IMR-90 (cell line): Measurements from ENCODE around the gene RBMS2. TPM values are rescaled to one million over a fixed set of nuclear protein-coding genes. Genes with fewer than 3 reads are reported as not detected.

ENCODE experiments used
- ATAC-seq: fragments of 200-7000 bp; cut with Tn5 transposase; 2 replicates; pipeline ENCODE4 v1.9.1; 2020; ENCODE audit warnings: low read depth, mild to moderate bottlenecking, moderate library complexity
- BruUV-seq: library from RNA; stranded (reverse); fragments of 400-500 nt; replicated peaks from 2 replicates; lab custom pipeline; 2021; lab: Mats Ljungman, UMichigan
- CTCF ChIA-PET: fragments of 300-600 bp; formaldehyde crosslinking; extraction: SDS; loops from one replicate; lab custom pipeline; 2021; ENCODE audit warnings: antibody characterized with exemption; lab: Yijun Ruan, JAX
- POLR2A ChIA-PET: fragments of 300-600 bp; sonication (Branson Sonifier 250); formaldehyde crosslinking; loops from one replicate; lab custom pipeline; 2022; ENCODE audit warnings: antibody characterized with exemption; ENCODE audit not compliant: unreplicated experiment; lab: Charles Lee
- DNase-seq: peaks from one replicate; pipeline ENCODE4 v3.0.0; 2013
- H2AFZ ChIP-seq: replicated peaks from 2 replicates; pipeline ENCODE3; 2013; ENCODE audit warnings: low read length, mild to moderate bottlenecking; ENCODE audit not compliant: poor library complexity
- H2AK5ac ChIP-seq: 2 replicates; pipeline ENCODE4 v1.6.1; 2013; ENCODE audit warnings: low read depth, low read length, inconsistent platforms
- H2AK9ac ChIP-seq: replicated peaks from 2 replicates; pipeline ENCODE3; 2013; ENCODE audit warnings: mild to moderate bottlenecking, low read depth, low read length, moderate library complexity; ENCODE audit not compliant: poor library complexity
- H2BK120ac ChIP-seq: 2 replicates; pipeline ENCODE4 v1.6.1; 2013; ENCODE audit warnings: low read depth, low read length, inconsistent platforms
- H2BK15ac ChIP-seq: 3 replicates; pipeline ENCODE4 v1.6.1; 2013; ENCODE audit warnings: low read depth, low read length, inconsistent platforms
- H2BK20ac ChIP-seq: 2 replicates; pipeline ENCODE4 v1.6.1; 2013; ENCODE audit warnings: low read depth, mild to moderate bottlenecking, inconsistent platforms, low read length, moderate library complexity
- H2BK5ac ChIP-seq: 2 replicates; pipeline ENCODE4 v1.6.1; 2013; ENCODE audit warnings: mild to moderate bottlenecking, low read depth, low read length, inconsistent platforms; ENCODE audit not compliant: poor library complexity, severe bottlenecking
- H3K14ac ChIP-seq: replicated peaks from 2 replicates; pipeline ENCODE4 v1.6.1; 2013; ENCODE audit warnings: low read depth, low read length, inconsistent platforms
- H3K18ac ChIP-seq: 2 replicates; pipeline ENCODE4 v1.6.1; 2013; ENCODE audit warnings: low read depth, low read length, control low read depth
- H3K23ac ChIP-seq: 2 replicates; pipeline ENCODE4 v1.6.1; 2013; ENCODE audit warnings: low read depth, low read length, inconsistent platforms
- H3K27ac ChIP-seq: 2 replicates; pipeline ENCODE4 v1.5.1; 2013; ENCODE audit warnings: mild to moderate bottlenecking, control low read depth, low read length; ENCODE audit not compliant: insufficient read depth
- H3K27me3 ChIP-seq: 2 replicates; pipeline ENCODE4 v1.6.1; 2013; ENCODE audit warnings: low read length; ENCODE audit not compliant: control insufficient read depth, insufficient read depth
- H3K36me3 ChIP-seq: 2 replicates; pipeline ENCODE4 v1.6.1; 2013; ENCODE audit warnings: low read length, mixed read lengths; ENCODE audit not compliant: control insufficient read depth, insufficient read depth
- H3K4ac ChIP-seq: 2 replicates; pipeline ENCODE4 v1.6.1; 2013; ENCODE audit warnings: low read depth, low read length, inconsistent platforms
- H3K4me1 ChIP-seq: 2 replicates; pipeline ENCODE4 v1.6.1; 2013; ENCODE audit warnings: low read length, mixed read lengths; ENCODE audit not compliant: control insufficient read depth, insufficient read depth
- H3K4me2 ChIP-seq: 2 replicates; pipeline ENCODE4 v1.6.1; 2013; ENCODE audit warnings: low read depth, mild to moderate bottlenecking, control low read depth, low read length, moderate library complexity
- H3K4me3 ChIP-seq: 2 replicates; pipeline ENCODE4 v1.5.1; 2013; ENCODE audit warnings: low read depth, mild to moderate bottlenecking, control low read depth, low read length, moderate library complexity; ENCODE audit not compliant: insufficient read depth
- H3K56ac ChIP-seq: 2 replicates; pipeline ENCODE4 v1.6.1; 2013; ENCODE audit warnings: low read length, inconsistent platforms; ENCODE audit not compliant: insufficient read depth; ENCODE audit errors: extremely low read depth
- H3K79me1 ChIP-seq, 2 experiments: 2 replicates each; pipeline ENCODE4 v1.6.1; 2013; ENCODE audit warnings: low read length in 2 of 2, inconsistent platforms in 1 of 2, low read depth in 1 of 2
- H3K9ac ChIP-seq: 2 replicates; pipeline ENCODE4 v1.6.1; 2013; ENCODE audit warnings: low read depth, low read length, control low read depth
- H3K9me1 ChIP-seq: 2 replicates; pipeline ENCODE4 v1.6.1; 2013; ENCODE audit warnings: low read length, inconsistent platforms; ENCODE audit not compliant: insufficient read depth
- H3K9me3 ChIP-seq: 2 replicates; pipeline ENCODE4 v1.6.1; 2013; ENCODE audit warnings: low read length; ENCODE audit not compliant: control insufficient read depth, insufficient read depth
- H4K20me1 ChIP-seq: 2 replicates; pipeline ENCODE4 v1.6.1; 2013; ENCODE audit warnings: low read length, inconsistent platforms; ENCODE audit not compliant: insufficient read depth
- H4K5ac ChIP-seq: 2 replicates; pipeline ENCODE4 v1.6.1; 2013; ENCODE audit warnings: mild to moderate bottlenecking, low read depth, low read length, control low read depth
- H4K8ac ChIP-seq, 2 experiments: 2 replicates each; pipeline ENCODE4 v1.6.1; 2013; ENCODE audit warnings: low read depth in 2 of 2, low read length in 2 of 2, control low read depth in 1 of 2, inconsistent platforms in 1 of 2
- H4K91ac ChIP-seq: 2 replicates; pipeline ENCODE4 v1.6.1; 2013; ENCODE audit warnings: low read depth, low read length, inconsistent platforms; ENCODE audit not compliant: insufficient read depth
- BHLHE40 ChIP-seq: fragments of 150-350 bp; IDR thresholded peaks from 2 replicates; pipeline ENCODE4 v1.6.1; 2016; ENCODE audit warnings: mild to moderate bottlenecking, low read depth, low read length
- CEBPB ChIP-seq: IDR thresholded peaks from 2 replicates; pipeline ENCODE4 v1.6.1; 2012; ENCODE audit warnings: low read depth, low read length, improper control_type of control experiment
- CHD1 ChIP-seq: IDR thresholded peaks from 2 replicates; pipeline ENCODE4 v1.6.1; 2012; ENCODE audit warnings: low read depth, low read length, improper control_type of control experiment
- FOS ChIP-seq: fragments of 150-350 bp; IDR thresholded peaks from 2 replicates; pipeline ENCODE4 v1.6.1; 2016; ENCODE audit warnings: low read depth, low read length
- MAZ ChIP-seq: IDR thresholded peaks from 2 replicates; pipeline ENCODE4 v1.6.1; 2012; ENCODE audit warnings: low read depth, mild to moderate bottlenecking, low read length, improper control_type of control experiment, moderate library complexity, borderline replicate concordance
- MXI1 ChIP-seq: IDR thresholded peaks from 2 replicates; pipeline ENCODE4 v1.6.1; 2012; ENCODE audit warnings: low read depth, mild to moderate bottlenecking, low read length, moderate library complexity, borderline replicate concordance
- NFE2L2 ChIP-seq: fragments of 150-350 bp; IDR thresholded peaks from 2 replicates; pipeline ENCODE4 v1.6.1; 2016; ENCODE audit warnings: low read depth, mild to moderate bottlenecking, low read length
- POLR2A ChIP-seq: IDR thresholded peaks from 2 replicates; pipeline ENCODE4 v1.6.1; 2012; ENCODE audit warnings: mild to moderate bottlenecking, low read depth, low read length
- RAD21 ChIP-seq: IDR thresholded peaks from 2 replicates; pipeline ENCODE4 v1.6.1; 2012; ENCODE audit warnings: low read length, improper control_type of control experiment
- RCOR1 ChIP-seq: IDR thresholded peaks from 2 replicates; pipeline ENCODE4 v1.6.1; 2012; ENCODE audit warnings: mild to moderate bottlenecking, low read length, improper control_type of control experiment; ENCODE audit not compliant: insufficient replicate concordance
- RFX5 ChIP-seq: IDR thresholded peaks from 2 replicates; pipeline ENCODE4 v1.8.0; 2012; ENCODE audit warnings: low read depth, mild to moderate bottlenecking, low read length, moderate library complexity
- SMC3 ChIP-seq: fragments of 150-350 bp; IDR thresholded peaks from 2 replicates; pipeline ENCODE4 v1.6.1; 2016; ENCODE audit warnings: low read depth, mild to moderate bottlenecking, antibody characterized with exemption, low read length, moderate library complexity
- WGBS, 2 experiments: methylation state at CpG; one replicate each; pipeline versions ENCODE4 v1.1.5 to v1.1.7; 2013; ENCODE audit warnings: missing lambda C conversion rate in 2 of 2; ENCODE audit not compliant: insufficient read length in 1 of 2; ENCODE audit errors: extremely low coverage in 2 of 2; 5-methylcytosine and 5-hydroxymethylcytosine counted together
- dilution Hi-C: fragments of 300-500 bp; cut with HindIII; formaldehyde crosslinking; loops from one replicate; pipeline ENCODE4 v1.14.3; 2018; ENCODE audit warnings: low sequenced_read_pairs; ENCODE audit not compliant: unreplicated experiment
- in situ Hi-C: fragments of 300-500 bp; cut with MboI; formaldehyde crosslinking; loops from 3 replicates; pipeline ENCODE4 v1.14.3; 2019; ENCODE audit warnings: low sequenced_read_pairs, inconsistent platforms, mixed read lengths
- intact Hi-C: fragments of 100-400 bp; cut with micrococcal nuclease; formaldehyde crosslinking; loops from 2 replicates; pipeline ENCODE4 v1.10.0; 2022
- polyA plus RNA-seq, 3 experiments: library from polyadenylated mRNA; depleted of rRNA; stranded (reverse); fragments of >200 nt; gene quantifications; 2 replicates each; pipeline ENCODE4 v1.2.3, GENCODE V29; 2012; ENCODE audit warnings: low replicate concordance in 1 of 3
- total RNA-seq: library from RNA; depleted of rRNA; stranded (reverse); fragments of >200 nt; gene quantifications from 2 replicates; pipeline ENCODE4 v1.2.3, GENCODE V29; 2012
- TF ChIP-seq, protein P1 (sequence below): fragments of 150-350 bp; IDR thresholded peaks from 2 replicates; pipeline ENCODE4 v1.6.1; 2016; ENCODE audit warnings: low read depth, mild to moderate bottlenecking, low read length, moderate library complexity, borderline replicate concordance
- TF ChIP-seq, protein P2 (sequence below): fragments of 150-350 bp; IDR thresholded peaks from 2 replicates; pipeline ENCODE4 v1.6.1; 2017; ENCODE audit warnings: mild to moderate bottlenecking, antibody characterized with exemption, low read length, low read depth
- TF ChIP-seq, protein P3 (sequence below): conservative IDR thresholded peaks from 2 replicates; pipeline ENCODE4 v1.5.1; 2012; ENCODE audit warnings: mild to moderate bottlenecking, low read depth, low read length, improper control_type of control experiment

The RBMS2 gene
- total and polyA plus RNA-seq, 2 of the 4 experiments (the other 2 are of a cell fraction) = 38.0 to 43.6 TPM

DNA sequence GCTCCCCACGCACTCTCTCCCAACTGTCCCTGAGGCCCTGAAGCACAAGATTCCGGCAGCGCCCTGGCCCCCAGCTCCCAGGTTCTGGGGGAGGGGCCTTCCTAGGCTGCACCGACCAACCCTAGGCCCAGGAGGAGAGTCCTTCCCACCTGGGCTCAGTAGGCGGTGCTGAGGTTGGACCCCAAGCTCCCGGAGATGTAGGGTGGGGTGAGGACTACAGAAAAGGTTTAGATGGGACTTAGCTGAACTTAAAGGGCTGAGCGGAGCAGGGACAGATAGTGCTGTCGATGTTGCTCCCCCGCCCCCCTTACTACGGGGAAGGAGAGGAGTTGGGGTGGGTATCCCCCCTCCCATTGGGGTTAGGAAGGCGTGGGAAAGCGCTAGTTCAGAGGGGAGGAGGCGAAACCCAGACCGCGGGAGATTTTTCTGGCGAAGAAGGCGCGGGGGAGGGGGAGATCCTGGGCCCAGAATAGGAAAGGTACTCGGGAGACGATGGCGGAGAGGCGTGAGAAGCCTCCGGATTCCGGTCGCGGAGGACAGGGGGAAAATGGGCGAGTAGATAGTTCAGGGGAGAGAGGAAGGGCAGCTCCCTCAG, 112.7 kb downstream of the RBMS2 start:
- intact Hi-C loops = no loop called here
- whole genome bisulfite sequencing, 2 experiments = 0% methylated on average over 6 of the region's 27 CpGs; no CpG with 5 or more reads in 1 of the 2 experiments
- TF ChIP-seq CEBPB (no peak), RAD21 (no peak), CHD1 (no peak), MAZ (no peak), RCOR1 (no peak), POLR2A (no peak), NFE2L2 (no peak), MXI1 (no peak), BHLHE40 (no peak), SMC3 (no peak), FOS (no peak), RFX5 (no peak)
- TF ChIP-seq, protein P1, sequence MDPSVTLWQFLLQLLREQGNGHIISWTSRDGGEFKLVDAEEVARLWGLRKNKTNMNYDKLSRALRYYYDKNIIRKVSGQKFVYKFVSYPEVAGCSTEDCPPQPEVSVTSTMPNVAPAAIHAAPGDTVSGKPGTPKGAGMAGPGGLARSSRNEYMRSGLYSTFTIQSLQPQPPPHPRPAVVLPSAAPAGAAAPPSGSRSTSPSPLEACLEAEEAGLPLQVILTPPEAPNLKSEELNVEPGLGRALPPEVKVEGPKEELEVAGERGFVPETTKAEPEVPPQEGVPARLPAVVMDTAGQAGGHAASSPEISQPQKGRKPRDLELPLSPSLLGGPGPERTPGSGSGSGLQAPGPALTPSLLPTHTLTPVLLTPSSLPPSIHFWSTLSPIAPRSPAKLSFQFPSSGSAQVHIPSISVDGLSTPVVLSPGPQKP = no peak
- TF ChIP-seq, protein P2, sequence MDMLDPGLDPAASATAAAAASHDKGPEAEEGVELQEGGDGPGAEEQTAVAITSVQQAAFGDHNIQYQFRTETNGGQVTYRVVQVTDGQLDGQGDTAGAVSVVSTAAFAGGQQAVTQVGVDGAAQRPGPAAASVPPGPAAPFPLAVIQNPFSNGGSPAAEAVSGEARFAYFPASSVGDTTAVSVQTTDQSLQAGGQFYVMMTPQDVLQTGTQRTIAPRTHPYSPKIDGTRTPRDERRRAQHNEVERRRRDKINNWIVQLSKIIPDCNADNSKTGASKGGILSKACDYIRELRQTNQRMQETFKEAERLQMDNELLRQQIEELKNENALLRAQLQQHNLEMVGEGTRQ = no peak
- TF ChIP-seq, protein P3, sequence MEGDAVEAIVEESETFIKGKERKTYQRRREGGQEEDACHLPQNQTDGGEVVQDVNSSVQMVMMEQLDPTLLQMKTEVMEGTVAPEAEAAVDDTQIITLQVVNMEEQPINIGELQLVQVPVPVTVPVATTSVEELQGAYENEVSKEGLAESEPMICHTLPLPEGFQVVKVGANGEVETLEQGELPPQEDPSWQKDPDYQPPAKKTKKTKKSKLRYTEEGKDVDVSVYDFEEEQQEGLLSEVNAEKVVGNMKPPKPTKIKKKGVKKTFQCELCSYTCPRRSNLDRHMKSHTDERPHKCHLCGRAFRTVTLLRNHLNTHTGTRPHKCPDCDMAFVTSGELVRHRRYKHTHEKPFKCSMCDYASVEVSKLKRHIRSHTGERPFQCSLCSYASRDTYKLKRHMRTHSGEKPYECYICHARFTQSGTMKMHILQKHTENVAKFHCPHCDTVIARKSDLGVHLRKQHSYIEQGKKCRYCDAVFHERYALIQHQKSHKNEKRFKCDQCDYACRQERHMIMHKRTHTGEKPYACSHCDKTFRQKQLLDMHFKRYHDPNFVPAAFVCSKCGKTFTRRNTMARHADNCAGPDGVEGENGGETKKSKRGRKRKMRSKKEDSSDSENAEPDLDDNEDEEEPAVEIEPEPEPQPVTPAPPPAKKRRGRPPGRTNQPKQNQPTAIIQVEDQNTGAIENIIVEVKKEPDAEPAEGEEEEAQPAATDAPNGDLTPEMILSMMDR = no peak

More for the DNA sequence above, 112.7 kb downstream of the RBMS2 start:
- BruUV-seq = no TSS peak
- peaks cover 19% of the 10 kb centered on the region for H3K9me1 ChIP-seq
- peak overlapping the region; percentile 54 for H3K4ac ChIP-seq
- H3K36me3 ChIP-seq = peaks cover 14% of the 10 kb centered on the region
- H4K8ac ChIP-seq = no peak overlapping the region; a peak in 1 of 4 replicates
- H4K20me1 ChIP-seq = peaks cover 51% of the 10 kb centered on the region
- dilution Hi-C loops (no loop called here), in situ Hi-C loops (loop anchor here (10.0 kb wide), 1 partner anchor 370 kb away; the partner anchor contains the start of gene ZBTB39)
- no peak overlapping the region for H4K91ac ChIP-seq
- no peak overlapping the region for H2BK15ac ChIP-seq
- peak overlapping the region; percentile 19 for H3K23ac ChIP-seq
- H3K4me3 ChIP-seq = peak overlapping the region; percentile 69
- H3K27ac ChIP-seq = peak overlapping the region; percentile 36
- H3K18ac ChIP-seq = no peak overlapping the region
- peak overlapping the region; percentile 100 for H2AK9ac ChIP-seq
- H2BK20ac ChIP-seq = no peak overlapping the region
- peak overlapping the region; percentile 2; the same call in 1 of the 2 replicates for H3K14ac ChIP-seq
- H4K5ac ChIP-seq = no peak overlapping the region; the same call in 1 of the 2 replicates
- peak overlapping the region; percentile 5 for H2BK5ac ChIP-seq
- no peaks in the 10 kb centered on the region for H3K27me3 ChIP-seq
- H2BK120ac ChIP-seq = no peak overlapping the region
- ATAC-seq = no peak
- H2AFZ ChIP-seq = peak overlapping the region; percentile 96
- no peak overlapping the region for H3K56ac ChIP-seq
- peaks cover 16 to 56% of the 10 kb centered on the region in 2 experiments; a peak in 3 of 4 replicates for H3K79me1 ChIP-seq
- H3K9ac ChIP-seq = peak overlapping the region; percentile 65
- peak overlapping the region; percentile 22 for H2AK5ac ChIP-seq
- H3K4me1 ChIP-seq = peaks cover 14% of the 10 kb centered on the region
- POLR2A ChIA-PET = interaction anchor here (1.0 to 1.1 kb wide), 2 partner anchors 54 to 91 kb away, joined by 3 to 4 read pairs; partner anchors contain the start of gene PTGES3
- no peak for DNase-seq
- CTCF ChIA-PET = interaction anchor here (0.8 kb wide), 1 partner anchor 13 kb away, joined by 3 read pairs; no protein-coding TSS in a partner anchor
- H3K4me2 ChIP-seq = peak overlapping the region; percentile 93
- H3K9me3 ChIP-seq = no peaks in the 10 kb centered on the region
